Epithelial cell of esophagus (primary cell): ENCODE measurements around the gene KIF21B.

ENCODE experiments used
- DNase-seq: peaks from one replicate; pipeline ENCODE4 v3.0.0; 2010; ENCODE audit warnings: low read depth
- H3K4me3 ChIP-seq: 2 replicates; pipeline ENCODE4 v1.5.1; 2011; ENCODE audit warnings: mild to moderate bottlenecking, low read length, control low read depth
- CTCF ChIP-seq: IDR thresholded peaks from 2 replicates; pipeline ENCODE4 v1.5.1; 2011; ENCODE audit warnings: low read depth, mild to moderate bottlenecking, low read length, control low read depth, inconsistent platforms; ENCODE audit not compliant: insufficient read depth; ENCODE audit errors: missing control alignments

The KIF21B gene

GRCh38 chr1:201015551-201016091, 7.9 kb downstream of the KIF21B start:
- TF ChIP-seq CTCF: no peak
- H3K4me3 ChIP-seq: no peak overlapping the region
- no peak for DNase-seq

- no peak for TF ChIP-seq CTCF
- DNase-seq: peak; percentile 50
- H3K4me3 ChIP-seq: no peak overlapping the region
Measured at GRCh38 chr1:201014816-201015200, 8.7 kb downstream of the KIF21B start.

- no peak overlapping the region for H3K4me3 ChIP-seq
- no peak for DNase-seq
- no peak for TF ChIP-seq CTCF
Measured at GRCh38 chr1:201013991-201014815, 9.3 kb downstream of the KIF21B start.

- no peak overlapping the region for H3K4me3 ChIP-seq
- no peak for TF ChIP-seq CTCF
- no peak for DNase-seq
Measured at GRCh38 chr1:201013031-201013485, 10.5 kb downstream of the KIF21B start.

GRCh38 chr1:201011616-201012015, 11.9 kb downstream of the KIF21B start:
- H3K4me3 ChIP-seq: no peak overlapping the region
- no peak for TF ChIP-seq CTCF
- no peak for DNase-seq

- no peak for DNase-seq
- H3K4me3 ChIP-seq: no peak overlapping the region
- TF ChIP-seq CTCF: no peak
Measured at GRCh38 chr1:201009962-201010645, 13.4 kb downstream of the KIF21B start.
